ENCODE data around the gene AGBL5.

AGBL5 gene

DNA sequence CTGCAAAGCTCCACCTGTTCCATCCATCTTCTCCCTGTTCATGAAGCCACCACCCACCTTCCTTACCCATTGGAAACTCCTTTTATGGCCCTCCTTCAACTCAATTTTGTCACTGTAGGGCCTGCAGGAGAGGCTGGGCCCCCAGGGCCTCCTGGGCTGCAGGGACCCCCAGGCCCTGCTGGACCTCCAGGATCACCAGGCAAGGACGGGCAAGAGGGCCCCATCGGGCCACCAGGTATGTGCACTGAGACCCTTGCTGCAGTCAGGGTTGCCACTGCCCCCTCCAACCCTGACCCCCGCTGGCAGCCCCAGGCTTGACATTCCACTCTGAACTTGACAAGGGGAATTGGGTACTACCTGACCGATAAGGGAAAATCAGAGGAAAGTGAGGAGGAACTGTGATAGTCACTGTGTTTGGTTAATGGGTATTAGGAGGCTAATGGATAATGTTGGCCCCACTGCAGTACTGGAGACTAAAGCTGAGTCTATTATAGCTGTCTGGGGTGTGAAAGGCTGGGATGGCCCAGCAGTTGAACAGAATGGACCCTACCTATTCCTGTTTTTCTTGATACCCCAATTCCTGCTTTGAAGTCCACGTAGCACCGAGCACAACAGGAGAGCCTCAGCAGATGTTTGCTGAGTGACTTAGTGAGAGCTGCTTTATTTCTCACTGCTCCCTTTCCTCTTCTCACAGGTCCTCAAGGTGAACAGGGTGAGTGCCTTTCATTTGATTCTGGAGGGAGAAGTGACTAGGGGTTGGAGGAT, 33.0 kb downstream of the AGBL5 start:
- Histone ChIP-seq H3K4me3 (ENCODE audit: low read length) (no peak overlapping the region), H3K9ac (ENCODE audit: low read length) (no peak overlapping the region), H3K9me3 (replicated peaks; ENCODE audit: insufficient read depth, low read length) (no peaks in the 10 kb centered on the region), H3K4me2 (ENCODE audit: low read depth, low read length) (no peak overlapping the region), H3K27me3 (replicated peaks; ENCODE audit: insufficient read depth, low read length) (no peaks in the 10 kb centered on the region), H3F3A (ENCODE audit: insufficient read depth, low read length) (peaks cover 27% of the 10 kb centered on the region), H3K4me1 (ENCODE audit: low read length) (peaks cover 25% of the 10 kb centered on the region), H2AFZ (ENCODE audit: low read length) (no peak overlapping the region), H3K79me2 (ENCODE audit: low read length) (peaks cover 30% of the 10 kb centered on the region), H3K27ac (ENCODE audit: low read length) (no peak overlapping the region), H3K9me2 (replicated peaks; ENCODE audit: insufficient read depth, low read length) (no peaks in the 10 kb centered on the region), H3K36me3 (replicated peaks; ENCODE audit: insufficient read depth, low read length) (no peaks in the 10 kb centered on the region), H4K20me1 (ENCODE audit: insufficient read depth, low read length) (no peaks in the 10 kb centered on the region)
- DNase-seq, result no peak
- TF ChIP-seq, protein P1, sequence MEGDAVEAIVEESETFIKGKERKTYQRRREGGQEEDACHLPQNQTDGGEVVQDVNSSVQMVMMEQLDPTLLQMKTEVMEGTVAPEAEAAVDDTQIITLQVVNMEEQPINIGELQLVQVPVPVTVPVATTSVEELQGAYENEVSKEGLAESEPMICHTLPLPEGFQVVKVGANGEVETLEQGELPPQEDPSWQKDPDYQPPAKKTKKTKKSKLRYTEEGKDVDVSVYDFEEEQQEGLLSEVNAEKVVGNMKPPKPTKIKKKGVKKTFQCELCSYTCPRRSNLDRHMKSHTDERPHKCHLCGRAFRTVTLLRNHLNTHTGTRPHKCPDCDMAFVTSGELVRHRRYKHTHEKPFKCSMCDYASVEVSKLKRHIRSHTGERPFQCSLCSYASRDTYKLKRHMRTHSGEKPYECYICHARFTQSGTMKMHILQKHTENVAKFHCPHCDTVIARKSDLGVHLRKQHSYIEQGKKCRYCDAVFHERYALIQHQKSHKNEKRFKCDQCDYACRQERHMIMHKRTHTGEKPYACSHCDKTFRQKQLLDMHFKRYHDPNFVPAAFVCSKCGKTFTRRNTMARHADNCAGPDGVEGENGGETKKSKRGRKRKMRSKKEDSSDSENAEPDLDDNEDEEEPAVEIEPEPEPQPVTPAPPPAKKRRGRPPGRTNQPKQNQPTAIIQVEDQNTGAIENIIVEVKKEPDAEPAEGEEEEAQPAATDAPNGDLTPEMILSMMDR (IDR thresholded peaks at IDR 0.05; ENCODE audit: low read length), result no peak
- TF ChIP-seq EZH2 (optimal IDR thresholded peaks at IDR 0.05; ENCODE audit: low read depth, low read length), result no peak
- TF ChIP-seq EZH2phosphoT487 (IDR thresholded peaks at IDR 0.05; ENCODE audit: low read length), result no peak

DNA sequence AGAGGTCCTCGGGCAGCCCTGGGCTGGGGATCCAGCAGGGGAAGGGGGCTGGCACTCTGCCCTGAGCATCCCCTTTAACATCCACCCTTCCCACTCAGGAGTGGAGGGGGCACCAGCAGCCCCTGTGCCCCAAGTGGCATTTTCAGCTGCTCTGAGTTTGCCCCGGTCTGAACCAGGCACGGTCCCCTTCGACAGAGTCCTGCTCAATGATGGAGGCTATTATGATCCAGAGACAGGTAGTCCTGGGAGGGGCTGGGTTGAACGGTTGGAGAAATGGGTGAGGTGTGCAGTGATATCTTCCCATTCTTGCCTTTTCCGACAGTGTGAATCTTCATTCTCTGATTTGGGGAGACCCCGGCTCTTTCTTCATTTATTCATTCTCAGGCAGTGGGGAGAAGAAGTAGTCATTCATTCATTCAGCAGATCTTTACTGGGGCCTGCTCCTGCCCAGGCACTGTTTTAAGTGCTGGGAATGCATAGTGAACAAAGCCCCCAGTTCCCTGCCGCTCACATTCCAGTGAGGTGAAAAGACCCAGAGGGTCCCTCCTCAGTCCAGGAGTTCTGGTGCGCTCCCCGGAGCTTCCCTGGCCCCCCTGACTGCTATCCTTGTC, 33.7 kb downstream of the AGBL5 start:
- Histone ChIP-seq H3K4me3 (ENCODE audit: low read length) (peak overlapping the region; percentile 64), H4K20me1 (ENCODE audit: insufficient read depth, low read length) (no peaks in the 10 kb centered on the region), H3K79me2 (ENCODE audit: low read length) (peaks cover 24% of the 10 kb centered on the region), H3K27me3 (replicated peaks; ENCODE audit: insufficient read depth, low read length) (no peaks in the 10 kb centered on the region), H3K9me3 (replicated peaks; ENCODE audit: insufficient read depth, low read length) (no peaks in the 10 kb centered on the region), H3K9ac (ENCODE audit: low read length) (peak overlapping the region; percentile 65; the same call in 1 of the 2 replicates), H2AFZ (ENCODE audit: low read length) (peak overlapping the region; percentile 29; the same call in 1 of the 2 replicates), H3K4me1 (ENCODE audit: low read length) (peaks cover 22% of the 10 kb centered on the region), H3K27ac (ENCODE audit: low read length) (peak overlapping the region; percentile 46; the same call in 1 of the 2 replicates), H3K9me2 (replicated peaks; ENCODE audit: insufficient read depth, low read length) (no peaks in the 10 kb centered on the region), H3F3A (ENCODE audit: insufficient read depth, low read length) (peaks cover 24% of the 10 kb centered on the region), H3K36me3 (replicated peaks; ENCODE audit: insufficient read depth, low read length) (no peaks in the 10 kb centered on the region), H3K4me2 (ENCODE audit: low read depth, low read length) (peak overlapping the region; percentile 59)
- TF ChIP-seq EZH2 (optimal IDR thresholded peaks at IDR 0.05; ENCODE audit: low read depth, low read length) (no peak), EZH2phosphoT487 (IDR thresholded peaks at IDR 0.05; ENCODE audit: low read length) (no peak)
- TF ChIP-seq, protein P1 (IDR thresholded peaks at IDR 0.05; ENCODE audit: low read length), result no peak
- DNase-seq, result no peak

DNA sequence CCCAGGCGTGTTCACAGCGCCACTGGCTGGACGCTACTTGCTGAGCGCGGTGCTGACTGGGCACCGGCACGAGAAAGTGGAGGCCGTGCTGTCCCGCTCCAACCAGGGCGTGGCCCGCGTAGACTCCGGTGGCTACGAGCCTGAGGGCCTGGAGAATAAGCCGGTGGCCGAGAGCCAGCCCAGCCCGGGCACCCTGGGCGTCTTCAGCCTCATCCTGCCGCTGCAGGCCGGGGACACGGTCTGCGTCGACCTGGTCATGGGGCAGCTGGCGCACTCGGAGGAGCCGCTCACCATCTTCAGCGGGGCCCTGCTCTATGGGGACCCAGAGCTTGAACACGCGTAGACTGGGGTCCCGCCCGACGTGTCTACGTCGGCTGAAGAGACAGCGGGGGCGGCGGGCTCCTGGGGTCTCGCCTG, 34.2 kb downstream of the AGBL5 start:
- Histone ChIP-seq H3K27me3 (replicated peaks; ENCODE audit: insufficient read depth, low read length) (no peaks in the 10 kb centered on the region), H3F3A (ENCODE audit: insufficient read depth, low read length) (peaks cover 24% of the 10 kb centered on the region), H3K4me2 (ENCODE audit: low read depth, low read length) (peak overlapping the region; percentile 59), H3K9me2 (replicated peaks; ENCODE audit: insufficient read depth, low read length) (no peaks in the 10 kb centered on the region), H3K9me3 (replicated peaks; ENCODE audit: insufficient read depth, low read length) (no peaks in the 10 kb centered on the region), H3K9ac (ENCODE audit: low read length) (peak overlapping the region; percentile 65; the same call in 1 of the 2 replicates), H3K79me2 (ENCODE audit: low read length) (peaks cover 24% of the 10 kb centered on the region), H3K27ac (ENCODE audit: low read length) (peak overlapping the region; percentile 46; the same call in 1 of the 2 replicates), H3K36me3 (replicated peaks; ENCODE audit: insufficient read depth, low read length) (no peaks in the 10 kb centered on the region), H2AFZ (ENCODE audit: low read length) (peak overlapping the region; percentile 29), H3K4me3 (ENCODE audit: low read length) (peak overlapping the region; percentile 64), H4K20me1 (ENCODE audit: insufficient read depth, low read length) (no peaks in the 10 kb centered on the region), H3K4me1 (ENCODE audit: low read length) (peaks cover 17% of the 10 kb centered on the region)
- DNase-seq, result peak; percentile 59
- TF ChIP-seq EZH2 (optimal IDR thresholded peaks at IDR 0.05; ENCODE audit: low read depth, low read length), result no peak
- TF ChIP-seq, protein P1 (IDR thresholded peaks at IDR 0.05; ENCODE audit: low read length), result peak; percentile 56

All from MM.1S (cell line).